ENCODE measurements around the gene FOXD3.

DNA sequence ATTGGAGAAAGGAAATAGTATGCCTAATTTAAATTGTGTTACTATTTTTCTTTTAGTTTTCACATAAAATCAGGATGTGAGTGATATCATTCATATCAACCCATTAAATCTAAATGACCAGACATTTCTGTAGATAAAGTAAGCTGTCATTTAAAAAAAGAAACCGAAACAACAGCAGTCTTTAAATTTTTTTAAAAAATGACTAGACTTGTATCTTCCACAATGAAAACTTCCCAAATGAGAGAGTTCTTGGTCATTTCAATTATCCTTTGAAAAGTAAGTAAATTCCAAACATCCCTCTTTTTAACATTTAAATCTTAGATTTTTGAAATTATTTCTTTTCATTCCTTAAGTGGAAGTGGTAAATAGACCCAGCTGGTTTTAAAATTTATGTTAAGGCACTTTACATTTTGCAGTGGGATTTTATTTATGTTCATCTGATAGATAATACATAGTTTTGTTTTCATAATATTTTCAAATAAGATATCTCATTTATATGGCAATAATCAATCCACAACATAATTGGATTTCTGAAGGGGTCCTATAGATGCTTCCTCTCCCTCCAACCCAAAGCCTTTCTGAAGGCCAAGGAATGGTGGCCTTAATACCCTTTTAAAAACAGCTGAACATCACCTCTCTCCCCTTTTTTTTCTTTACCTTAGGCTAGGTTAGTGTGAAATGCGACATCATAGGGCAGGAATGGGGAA, 3.1 kb downstream of the FOXD3 start:
- TF ChIP-seq, protein P1, sequence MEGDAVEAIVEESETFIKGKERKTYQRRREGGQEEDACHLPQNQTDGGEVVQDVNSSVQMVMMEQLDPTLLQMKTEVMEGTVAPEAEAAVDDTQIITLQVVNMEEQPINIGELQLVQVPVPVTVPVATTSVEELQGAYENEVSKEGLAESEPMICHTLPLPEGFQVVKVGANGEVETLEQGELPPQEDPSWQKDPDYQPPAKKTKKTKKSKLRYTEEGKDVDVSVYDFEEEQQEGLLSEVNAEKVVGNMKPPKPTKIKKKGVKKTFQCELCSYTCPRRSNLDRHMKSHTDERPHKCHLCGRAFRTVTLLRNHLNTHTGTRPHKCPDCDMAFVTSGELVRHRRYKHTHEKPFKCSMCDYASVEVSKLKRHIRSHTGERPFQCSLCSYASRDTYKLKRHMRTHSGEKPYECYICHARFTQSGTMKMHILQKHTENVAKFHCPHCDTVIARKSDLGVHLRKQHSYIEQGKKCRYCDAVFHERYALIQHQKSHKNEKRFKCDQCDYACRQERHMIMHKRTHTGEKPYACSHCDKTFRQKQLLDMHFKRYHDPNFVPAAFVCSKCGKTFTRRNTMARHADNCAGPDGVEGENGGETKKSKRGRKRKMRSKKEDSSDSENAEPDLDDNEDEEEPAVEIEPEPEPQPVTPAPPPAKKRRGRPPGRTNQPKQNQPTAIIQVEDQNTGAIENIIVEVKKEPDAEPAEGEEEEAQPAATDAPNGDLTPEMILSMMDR (conservative IDR thresholded peaks at IDR 0.05; ENCODE audit: low read depth in 2 of 2) = no peak
- TF ChIP-seq, protein P2, sequence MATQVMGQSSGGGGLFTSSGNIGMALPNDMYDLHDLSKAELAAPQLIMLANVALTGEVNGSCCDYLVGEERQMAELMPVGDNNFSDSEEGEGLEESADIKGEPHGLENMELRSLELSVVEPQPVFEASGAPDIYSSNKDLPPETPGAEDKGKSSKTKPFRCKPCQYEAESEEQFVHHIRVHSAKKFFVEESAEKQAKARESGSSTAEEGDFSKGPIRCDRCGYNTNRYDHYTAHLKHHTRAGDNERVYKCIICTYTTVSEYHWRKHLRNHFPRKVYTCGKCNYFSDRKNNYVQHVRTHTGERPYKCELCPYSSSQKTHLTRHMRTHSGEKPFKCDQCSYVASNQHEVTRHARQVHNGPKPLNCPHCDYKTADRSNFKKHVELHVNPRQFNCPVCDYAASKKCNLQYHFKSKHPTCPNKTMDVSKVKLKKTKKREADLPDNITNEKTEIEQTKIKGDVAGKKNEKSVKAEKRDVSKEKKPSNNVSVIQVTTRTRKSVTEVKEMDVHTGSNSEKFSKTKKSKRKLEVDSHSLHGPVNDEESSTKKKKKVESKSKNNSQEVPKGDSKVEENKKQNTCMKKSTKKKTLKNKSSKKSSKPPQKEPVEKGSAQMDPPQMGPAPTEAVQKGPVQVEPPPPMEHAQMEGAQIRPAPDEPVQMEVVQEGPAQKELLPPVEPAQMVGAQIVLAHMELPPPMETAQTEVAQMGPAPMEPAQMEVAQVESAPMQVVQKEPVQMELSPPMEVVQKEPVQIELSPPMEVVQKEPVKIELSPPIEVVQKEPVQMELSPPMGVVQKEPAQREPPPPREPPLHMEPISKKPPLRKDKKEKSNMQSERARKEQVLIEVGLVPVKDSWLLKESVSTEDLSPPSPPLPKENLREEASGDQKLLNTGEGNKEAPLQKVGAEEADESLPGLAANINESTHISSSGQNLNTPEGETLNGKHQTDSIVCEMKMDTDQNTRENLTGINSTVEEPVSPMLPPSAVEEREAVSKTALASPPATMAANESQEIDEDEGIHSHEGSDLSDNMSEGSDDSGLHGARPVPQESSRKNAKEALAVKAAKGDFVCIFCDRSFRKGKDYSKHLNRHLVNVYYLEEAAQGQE (IDR thresholded peaks at IDR 0.05; ENCODE audit: unreplicated experiment) = no peak
- TF ChIP-seq EZH2 (IDR thresholded peaks at IDR 0.05; ENCODE audit: low read depth, unreplicated experiment) (no peak), ZNF114 (CRISPR knock-in tag; IDR thresholded peaks at IDR 0.05) (no peak), JUNB (IDR thresholded peaks at IDR 0.05; ENCODE audit: unreplicated experiment) (no peak), EZH2phosphoT487 (IDR thresholded peaks at IDR 0.05; ENCODE audit: unreplicated experiment) (no peak), POLR2AphosphoS5 (IDR thresholded peaks at IDR 0.05; ENCODE audit: low read depth) (no peak), CREB1 (CRISPR knock-in tag; IDR thresholded peaks at IDR 0.05; ENCODE audit: low read depth) (no peak)
- TF ChIP-seq, protein P3, sequence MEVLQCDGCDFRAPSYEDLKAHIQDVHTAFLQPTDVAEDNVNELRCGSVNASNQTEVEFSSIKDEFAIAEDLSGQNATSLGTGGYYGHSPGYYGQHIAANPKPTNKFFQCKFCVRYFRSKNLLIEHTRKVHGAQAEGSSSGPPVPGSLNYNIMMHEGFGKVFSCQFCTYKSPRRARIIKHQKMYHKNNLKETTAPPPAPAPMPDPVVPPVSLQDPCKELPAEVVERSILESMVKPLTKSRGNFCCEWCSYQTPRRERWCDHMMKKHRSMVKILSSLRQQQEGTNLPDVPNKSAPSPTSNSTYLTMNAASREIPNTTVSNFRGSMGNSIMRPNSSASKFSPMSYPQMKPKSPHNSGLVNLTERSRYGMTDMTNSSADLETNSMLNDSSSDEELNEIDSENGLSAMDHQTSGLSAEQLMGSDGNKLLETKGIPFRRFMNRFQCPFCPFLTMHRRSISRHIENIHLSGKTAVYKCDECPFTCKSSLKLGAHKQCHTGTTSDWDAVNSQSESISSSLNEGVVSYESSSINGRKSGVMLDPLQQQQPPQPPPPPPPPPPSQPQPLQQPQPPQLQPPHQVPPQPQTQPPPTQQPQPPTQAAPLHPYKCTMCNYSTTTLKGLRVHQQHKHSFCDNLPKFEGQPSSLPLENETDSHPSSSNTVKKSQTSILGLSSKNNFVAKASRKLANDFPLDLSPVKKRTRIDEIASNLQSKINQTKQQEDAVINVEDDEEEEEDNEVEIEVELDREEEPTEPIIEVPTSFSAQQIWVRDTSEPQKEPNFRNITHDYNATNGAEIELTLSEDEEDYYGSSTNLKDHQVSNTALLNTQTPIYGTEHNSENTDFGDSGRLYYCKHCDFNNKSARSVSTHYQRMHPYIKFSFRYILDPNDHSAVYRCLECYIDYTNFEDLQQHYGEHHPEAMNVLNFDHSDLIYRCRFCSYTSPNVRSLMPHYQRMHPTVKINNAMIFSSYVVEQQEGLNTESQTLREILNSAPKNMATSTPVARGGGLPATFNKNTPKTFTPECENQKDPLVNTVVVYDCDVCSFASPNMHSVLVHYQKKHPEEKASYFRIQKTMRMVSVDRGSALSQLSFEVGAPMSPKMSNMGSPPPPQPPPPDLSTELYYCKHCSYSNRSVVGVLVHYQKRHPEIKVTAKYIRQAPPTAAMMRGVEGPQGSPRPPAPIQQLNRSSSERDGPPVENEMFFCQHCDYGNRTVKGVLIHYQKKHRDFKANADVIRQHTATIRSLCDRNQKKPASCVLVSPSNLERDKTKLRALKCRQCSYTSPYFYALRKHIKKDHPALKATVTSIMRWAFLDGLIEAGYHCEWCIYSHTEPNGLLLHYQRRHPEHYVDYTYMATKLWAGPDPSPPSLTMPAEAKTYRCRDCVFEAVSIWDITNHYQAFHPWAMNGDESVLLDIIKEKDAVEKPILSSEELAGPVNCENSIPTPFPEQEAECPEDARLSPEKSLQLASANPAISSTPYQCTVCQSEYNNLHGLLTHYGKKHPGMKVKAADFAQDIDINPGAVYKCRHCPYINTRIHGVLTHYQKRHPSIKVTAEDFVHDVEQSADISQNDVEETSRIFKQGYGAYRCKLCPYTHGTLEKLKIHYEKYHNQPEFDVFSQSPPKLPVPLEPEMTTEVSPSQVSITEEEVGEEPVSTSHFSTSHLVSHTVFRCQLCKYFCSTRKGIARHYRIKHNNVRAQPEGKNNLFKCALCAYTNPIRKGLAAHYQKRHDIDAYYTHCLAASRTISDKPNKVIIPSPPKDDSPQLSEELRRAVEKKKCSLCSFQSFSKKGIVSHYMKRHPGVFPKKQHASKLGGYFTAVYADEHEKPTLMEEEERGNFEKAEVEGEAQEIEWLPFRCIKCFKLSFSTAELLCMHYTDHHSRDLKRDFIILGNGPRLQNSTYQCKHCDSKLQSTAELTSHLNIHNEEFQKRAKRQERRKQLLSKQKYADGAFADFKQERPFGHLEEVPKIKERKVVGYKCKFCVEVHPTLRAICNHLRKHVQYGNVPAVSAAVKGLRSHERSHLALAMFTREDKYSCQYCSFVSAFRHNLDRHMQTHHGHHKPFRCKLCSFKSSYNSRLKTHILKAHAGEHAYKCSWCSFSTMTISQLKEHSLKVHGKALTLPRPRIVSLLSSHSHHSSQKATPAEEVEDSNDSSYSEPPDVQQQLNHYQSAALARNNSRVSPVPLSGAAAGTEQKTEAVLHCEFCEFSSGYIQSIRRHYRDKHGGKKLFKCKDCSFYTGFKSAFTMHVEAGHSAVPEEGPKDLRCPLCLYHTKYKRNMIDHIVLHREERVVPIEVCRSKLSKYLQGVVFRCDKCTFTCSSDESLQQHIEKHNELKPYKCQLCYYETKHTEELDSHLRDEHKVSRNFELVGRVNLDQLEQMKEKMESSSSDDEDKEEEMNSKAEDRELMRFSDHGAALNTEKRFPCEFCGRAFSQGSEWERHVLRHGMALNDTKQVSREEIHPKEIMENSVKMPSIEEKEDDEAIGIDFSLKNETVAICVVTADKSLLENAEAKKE (CRISPR knock-in tag; IDR thresholded peaks at IDR 0.05) = no peak
- TF ChIP-seq, protein P4, sequence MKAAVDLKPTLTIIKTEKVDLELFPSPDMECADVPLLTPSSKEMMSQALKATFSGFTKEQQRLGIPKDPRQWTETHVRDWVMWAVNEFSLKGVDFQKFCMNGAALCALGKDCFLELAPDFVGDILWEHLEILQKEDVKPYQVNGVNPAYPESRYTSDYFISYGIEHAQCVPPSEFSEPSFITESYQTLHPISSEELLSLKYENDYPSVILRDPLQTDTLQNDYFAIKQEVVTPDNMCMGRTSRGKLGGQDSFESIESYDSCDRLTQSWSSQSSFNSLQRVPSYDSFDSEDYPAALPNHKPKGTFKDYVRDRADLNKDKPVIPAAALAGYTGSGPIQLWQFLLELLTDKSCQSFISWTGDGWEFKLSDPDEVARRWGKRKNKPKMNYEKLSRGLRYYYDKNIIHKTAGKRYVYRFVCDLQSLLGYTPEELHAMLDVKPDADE (IDR thresholded peaks at IDR 0.05) = no peak
